COLO668 (cell line): ENCODE results near the gene TRERF1.

ENCODE experiments used
- DNase-seq: peaks from one replicate; lab custom pipeline; 2025; ENCODE audit not compliant: unreplicated experiment; lab: John Stamatoyannopoulos, UW

The TRERF1 gene

GRCh38 chr6:42280966-42281533, 170.7 kb downstream of the TRERF1 start:
- no peak for DNase-seq

GRCh38 chr6:42279966-42280629, 171.6 kb downstream of the TRERF1 start:
- no peak for DNase-seq

- peak; percentile 31 for DNase-seq
Observed at GRCh38 chr6:42279144-42279781, 172.5 kb downstream of the TRERF1 start.

GRCh38 chr6:42278131-42278853, 173.4 kb downstream of the TRERF1 start:
- DNase-seq: no peak

- DNase-seq: no peak
Observed at GRCh38 chr6:42276034-42276890, 175.5 kb downstream of the TRERF1 start.

GRCh38 chr6:42275376-42276033, 176.2 kb downstream of the TRERF1 start:
- DNase-seq: no peak

- no peak for DNase-seq
Observed at GRCh38 chr6:42274898-42275297, 176.8 kb downstream of the TRERF1 start.

- DNase-seq: no peak
Observed at GRCh38 chr6:42271834-42272805, 179.6 kb downstream of the TRERF1 start.

GRCh38 chr6:42269974-42270510, 181.7 kb downstream of the TRERF1 start:
- no peak for DNase-seq

GRCh38 chr6:42269553-42269952, 182.2 kb downstream of the TRERF1 start:
- DNase-seq: no peak

- DNase-seq: no peak
Observed at GRCh38 chr6:42268835-42269204, 182.9 kb downstream of the TRERF1 start.

- DNase-seq: no peak
Observed at GRCh38 chr6:42268016-42268834, 183.5 kb downstream of the TRERF1 start.

GRCh38 chr6:42266538-42266937, 185.2 kb downstream of the TRERF1 start:
- DNase-seq: no peak

- no peak for DNase-seq
Observed at GRCh38 chr6:42264852-42265390, 186.8 kb downstream of the TRERF1 start.

GRCh38 chr6:42264162-42264851, 187.4 kb downstream of the TRERF1 start:
- DNase-seq: no peak

- DNase-seq: no peak
Observed at GRCh38 chr6:42263165-42263728, 188.5 kb downstream of the TRERF1 start.

- DNase-seq: peak; percentile 1
Observed at GRCh38 chr6:42260972-42261371, 190.8 kb downstream of the TRERF1 start.
